HepG2 (cell line): ENCODE results near the gene SYTL3. TPM values are rescaled to one million over a fixed set of nuclear protein-coding genes. Genes with fewer than 3 reads are reported as not detected.
A peak's percentile ranks its signal among the peaks of the same experiment; 100 is the strongest.

ENCODE experiments used
- CTCF ChIP-seq: sonication (generic); formaldehyde crosslinking; IDR thresholded peaks from 2 replicates; pipeline ENCODE4 v1.5.0; 2020; ENCODE audit warnings: mild to moderate bottlenecking, missing genetic modification reagents, moderate library complexity
- ERF ChIP-seq: IDR thresholded peaks from 2 replicates; pipeline ENCODE4 v1.6.1; 2018; ENCODE audit warnings: missing biosample characterization, missing genetic modification reagents
- GTF2F1 ChIP-seq: fragments of 150-350 bp; IDR thresholded peaks from 2 replicates; pipeline ENCODE4 v1.6.1; 2014; ENCODE audit warnings: low read length
- HOXA5 ChIP-seq: sonication (generic); formaldehyde crosslinking; IDR thresholded peaks from 2 replicates; pipeline ENCODE4 v1.4.0; 2020; ENCODE audit warnings: missing genetic modification reagents
- HOXD1 ChIP-seq: sonication (generic); formaldehyde crosslinking; IDR thresholded peaks from 2 replicates; pipeline ENCODE4 v1.5.0; 2020; ENCODE audit warnings: missing genetic modification reagents
- KAT8 ChIP-seq: IDR thresholded peaks from 2 replicates; pipeline ENCODE4 v1.6.1; 2016; ENCODE audit warnings: missing genetic modification reagents, missing compliant biosample characterization
- KMT2A ChIP-seq: sonication (generic); formaldehyde crosslinking; IDR thresholded peaks from 2 replicates; pipeline ENCODE4 v1.4.0; 2020; ENCODE audit warnings: missing genetic modification reagents
- MBD4 ChIP-seq: IDR thresholded peaks from 2 replicates; pipeline ENCODE4 v1.6.1; 2012; ENCODE audit warnings: low read length, inconsistent platforms, borderline replicate concordance
- MXI1 ChIP-seq: IDR thresholded peaks from 3 replicates; pipeline ENCODE4 v1.6.1; 2012; ENCODE audit warnings: low read depth, low read length, inconsistent platforms, borderline replicate concordance
- NCOA5 ChIP-seq: sonication (generic); formaldehyde crosslinking; IDR thresholded peaks from 2 replicates; pipeline ENCODE4 v1.4.0; 2020; ENCODE audit warnings: missing genetic modification reagents
- NR1H2 ChIP-seq: sonication (generic); formaldehyde crosslinking; IDR thresholded peaks from 2 replicates; pipeline ENCODE4 v1.8.1; 2022; ENCODE audit warnings: low read depth, missing genetic modification reagents, borderline replicate concordance
- NRL ChIP-seq: sonication (generic); formaldehyde crosslinking; IDR thresholded peaks from 2 replicates; pipeline ENCODE4 v1.5.0; 2020; ENCODE audit warnings: missing genetic modification reagents, mild to moderate bottlenecking, moderate library complexity, borderline replicate concordance
- ONECUT2 ChIP-seq: sonication (generic); formaldehyde crosslinking; IDR thresholded peaks from 2 replicates; pipeline ENCODE4 v1.4.0; 2020; ENCODE audit warnings: missing genetic modification reagents
- PHF20 ChIP-seq: sonication (generic); formaldehyde crosslinking; IDR thresholded peaks from 2 replicates; pipeline ENCODE4 v1.5.0; 2020; ENCODE audit warnings: mild to moderate bottlenecking, missing genetic modification reagents
- RFXAP ChIP-seq: sonication (generic); formaldehyde crosslinking; IDR thresholded peaks from 2 replicates; pipeline ENCODE4 v1.4.0; 2020; ENCODE audit warnings: missing genetic modification reagents, borderline replicate concordance
- SIX4 ChIP-seq: sonication (generic); formaldehyde crosslinking; IDR thresholded peaks from 2 replicates; pipeline ENCODE4 v1.4.0; 2020; ENCODE audit warnings: missing genetic modification reagents
- ZBTB42 ChIP-seq: sonication (generic); formaldehyde crosslinking; IDR thresholded peaks from 2 replicates; pipeline ENCODE4 v1.5.0; 2020; ENCODE audit warnings: mild to moderate bottlenecking, missing genetic modification reagents
- ZNF563 ChIP-seq: sonication (generic); formaldehyde crosslinking; IDR thresholded peaks from 2 replicates; pipeline ENCODE4 v1.8.0; 2022; ENCODE audit warnings: mild to moderate bottlenecking, moderate library complexity, missing genetic modification reagents
- ZNF644 ChIP-seq: IDR thresholded peaks from 2 replicates; pipeline ENCODE4 v1.6.1; 2016; ENCODE audit warnings: low read depth
- ZNF746 ChIP-seq: sonication (generic); formaldehyde crosslinking; IDR thresholded peaks from 2 replicates; pipeline ENCODE4 v1.8.0; 2022; ENCODE audit warnings: mild to moderate bottlenecking, missing genetic modification reagents
- ZNF83 ChIP-seq: sonication (generic); formaldehyde crosslinking; IDR thresholded peaks from 2 replicates; pipeline ENCODE4 v1.4.0; 2020; ENCODE audit warnings: missing genetic modification reagents, mild to moderate bottlenecking, borderline replicate concordance
- polyA plus RNA-seq, 8 experiments: library from polyadenylated mRNA; depleted of rRNA in 3 of 8; stranded (reverse) in 7 of 8; unstranded in 1 of 8; fragments of >200 nt; fragmentation: Illumina TruSeq in 4 of 8; extraction: Trizol in 4 of 8; gene quantifications; 2 replicates each; pipeline versions ENCODE4 v1.2.1 to v1.2.3, GENCODE V29; 2011 to 2016; ENCODE audit warnings: low read depth in 4 of 8, missing spikeins in 1 of 8, mixed read lengths in 1 of 8; ENCODE audit not compliant: insufficient read depth in 1 of 8
- total RNA-seq, 5 experiments: library from RNA; depleted of rRNA; stranded (reverse); fragments of >200 nt; fragmentation: Illumina TruSeq; extraction: Trizol; gene quantifications; 2 replicates each; pipeline ENCODE4 v1.2.3, GENCODE V29; 2016; ENCODE audit warnings: low read depth in 1 of 5
- TF ChIP-seq, protein P1 (sequence below): IDR thresholded peaks from 2 replicates; pipeline ENCODE4 v1.6.1; 2012; ENCODE audit warnings: low read depth, low read length, improper control_type of control experiment
- TF ChIP-seq, protein P2 (sequence below): sonication (generic); formaldehyde crosslinking; IDR thresholded peaks from 2 replicates; pipeline ENCODE4 v1.5.0; 2020; ENCODE audit warnings: missing genetic modification reagents, mild to moderate bottlenecking, borderline replicate concordance
- TF ChIP-seq, protein P3 (sequence below): IDR thresholded peaks from 2 replicates; pipeline ENCODE4 v1.6.1; 2018; ENCODE audit warnings: missing genetic modification reagents, mild to moderate bottlenecking, missing compliant biosample characterization
- TF ChIP-seq, protein P4 (sequence below): IDR thresholded peaks from 2 replicates; pipeline ENCODE4 v1.6.1; 2016; ENCODE audit warnings: low read depth, control low read depth

The SYTL3 gene
- total and polyA plus RNA-seq, 2 of the 13 experiments (the other 11 are each of a cell fraction or from before 2014, with no cell fraction given) = 0.11 to 0.28 TPM

- TF ChIP-seq CTCF (CRISPR knock-in tag) (peak; percentile 42; the same call in 1 of the 2 replicates), ZNF746 (CRISPR knock-in tag) (no peak), PHF20 (CRISPR knock-in tag) (peak; percentile 71), ZNF644 (CRISPR knock-in tag) (no peak), NR1H2 (CRISPR knock-in tag) (peak; percentile 72; the same call in 1 of the 2 replicates), MXI1 (peak; percentile 87; the same call in 1 of the 3 replicates), ZBTB42 (CRISPR knock-in tag) (peak; percentile 87), ZNF83 (CRISPR knock-in tag) (0 out of 2 replicates have a peak, but pooled peaks have one; percentile 28), ONECUT2 (CRISPR knock-in tag) (peak; percentile 22; the same call in 1 of the 2 replicates), MBD4 (no peak), KMT2A (peak; percentile 88), NRL (CRISPR knock-in tag) (peak; percentile 97), HOXD1 (CRISPR knock-in tag) (peak; percentile 93; the same call in 1 of the 2 replicates), NCOA5 (CRISPR knock-in tag) (no peak), KAT8 (peak; percentile 89), SIX4 (CRISPR knock-in tag) (peak; percentile 12; the same call in 1 of the 2 replicates), RFXAP (CRISPR knock-in tag) (peak; percentile 83), ERF (CRISPR knock-in tag) (peak; percentile 78), ZNF563 (peak; percentile 88; the same call in 1 of the 2 replicates), GTF2F1 (no peak), HOXA5 (CRISPR knock-in tag) (peak; percentile 97)
- TF ChIP-seq, protein P1, sequence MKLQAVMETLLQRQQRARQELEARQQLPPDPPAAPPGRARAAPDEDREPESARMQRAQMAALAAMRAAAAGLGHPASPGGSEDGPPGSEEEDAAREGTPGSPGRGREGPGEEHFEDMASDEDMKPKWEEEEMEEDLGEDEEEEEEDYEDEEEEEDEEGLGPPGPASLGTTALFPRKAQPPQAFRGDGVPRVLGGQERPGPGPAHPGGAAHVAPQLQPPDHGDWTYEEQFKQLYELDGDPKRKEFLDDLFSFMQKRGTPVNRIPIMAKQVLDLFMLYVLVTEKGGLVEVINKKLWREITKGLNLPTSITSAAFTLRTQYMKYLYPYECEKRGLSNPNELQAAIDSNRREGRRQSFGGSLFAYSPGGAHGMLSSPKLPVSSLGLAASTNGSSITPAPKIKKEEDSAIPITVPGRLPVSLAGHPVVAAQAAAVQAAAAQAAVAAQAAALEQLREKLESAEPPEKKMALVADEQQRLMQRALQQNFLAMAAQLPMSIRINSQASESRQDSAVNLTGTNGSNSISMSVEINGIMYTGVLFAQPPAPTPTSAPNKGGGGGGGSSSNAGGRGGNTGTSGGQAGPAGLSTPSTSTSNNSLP = no peak
- TF ChIP-seq, protein P2, sequence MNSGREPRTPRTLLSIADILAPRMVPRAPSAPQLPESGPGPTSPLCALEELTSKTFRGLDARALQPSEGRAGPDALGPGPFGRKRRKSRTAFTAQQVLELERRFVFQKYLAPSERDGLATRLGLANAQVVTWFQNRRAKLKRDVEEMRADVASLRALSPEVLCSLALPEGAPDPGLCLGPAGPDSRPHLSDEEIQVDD (CRISPR knock-in tag) = no peak
- TF ChIP-seq, protein P3, sequence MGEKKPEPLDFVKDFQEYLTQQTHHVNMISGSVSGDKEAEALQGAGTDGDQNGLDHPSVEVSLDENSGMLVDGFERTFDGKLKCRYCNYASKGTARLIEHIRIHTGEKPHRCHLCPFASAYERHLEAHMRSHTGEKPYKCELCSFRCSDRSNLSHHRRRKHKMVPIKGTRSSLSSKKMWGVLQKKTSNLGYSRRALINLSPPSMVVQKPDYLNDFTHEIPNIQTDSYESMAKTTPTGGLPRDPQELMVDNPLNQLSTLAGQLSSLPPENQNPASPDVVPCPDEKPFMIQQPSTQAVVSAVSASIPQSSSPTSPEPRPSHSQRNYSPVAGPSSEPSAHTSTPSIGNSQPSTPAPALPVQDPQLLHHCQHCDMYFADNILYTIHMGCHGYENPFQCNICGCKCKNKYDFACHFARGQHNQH (CRISPR knock-in tag) = peak; percentile 49; the same call in 1 of the 2 replicates
- TF ChIP-seq, protein P4, sequence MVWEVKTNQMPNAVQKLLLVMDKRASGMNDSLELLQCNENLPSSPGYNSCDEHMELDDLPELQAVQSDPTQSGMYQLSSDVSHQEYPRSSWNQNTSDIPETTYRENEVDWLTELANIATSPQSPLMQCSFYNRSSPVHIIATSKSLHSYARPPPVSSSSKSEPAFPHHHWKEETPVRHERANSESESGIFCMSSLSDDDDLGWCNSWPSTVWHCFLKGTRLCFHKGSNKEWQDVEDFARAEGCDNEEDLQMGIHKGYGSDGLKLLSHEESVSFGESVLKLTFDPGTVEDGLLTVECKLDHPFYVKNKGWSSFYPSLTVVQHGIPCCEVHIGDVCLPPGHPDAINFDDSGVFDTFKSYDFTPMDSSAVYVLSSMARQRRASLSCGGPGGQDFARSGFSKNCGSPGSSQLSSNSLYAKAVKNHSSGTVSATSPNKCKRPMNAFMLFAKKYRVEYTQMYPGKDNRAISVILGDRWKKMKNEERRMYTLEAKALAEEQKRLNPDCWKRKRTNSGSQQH = 0 out of 2 replicates have a peak, but pooled peaks have one; percentile 62
Observed at GRCh38 chr6:158644231-158645063, 5.4 kb upstream of the SYTL3 start, which contains the start of gene DYNLT1 (continued).
